Adrenal gland (tissue), 12 donors: ENCODE measurements around the gene NSUN4. TPM values are rescaled to one million over a fixed set of nuclear protein-coding genes. Genes with fewer than 3 reads are reported as not detected.

Experiments used
- DNase-seq, 7 donors: peaks; one replicate each; pipeline ENCODE4 v3.0.0-alpha.2; 2019 to 2020
- H3K27ac ChIP-seq, 5 donors: fragments of 200-600 bp; sonication (generic) in 4 of 5; 1 replicate in 3 of 5; 2 replicates in 2 of 5; pipeline versions ENCODE4 v1.5.1 to v1.8.0; 2016 to 2020; ENCODE audit warnings: mild to moderate bottlenecking in 1 of 5
- H3K27me3 ChIP-seq: fragments of 200-600 bp; 2 replicates; pipeline ENCODE4 v1.8.0; 2021
- H3K36me3 ChIP-seq, 2 donors: fragments of 200-600 bp; replicated peaks in 1 of 2; 1 replicate in 1 of 2; 2 replicates in 1 of 2; pipeline versions ENCODE4 v1.5.1 to v1.8.0; 2018 to 2022
- H3K4me1 ChIP-seq, 2 donors: fragments of 200-600 bp; replicated peaks in 1 of 2; 1 replicate in 1 of 2; 2 replicates in 1 of 2; pipeline versions ENCODE4 v1.5.1 to v1.8.0; 2018 to 2021
- H3K4me3 ChIP-seq, 4 donors: fragments of 200-600 bp; sonication (generic) in 3 of 4; one replicate each; pipeline ENCODE4 v1.5.1; 2016 to 2018
- H3K9me3 ChIP-seq, 3 donors: fragments of 200-600 bp; sonication (generic) in 1 of 3; replicated peaks in 1 of 3; 1 replicate in 2 of 3; 2 replicates in 1 of 3; pipeline versions ENCODE4 v1.5.1 to v1.8.0; 2016 to 2021
- POLR2A ChIP-seq, 2 donors: fragments of 450-650 bp; IDR thresholded peaks; one replicate each; pipeline ENCODE4 v1.6.1; 2017; ENCODE audit warnings: antibody characterized with exemption in 2 of 2, mild to moderate bottlenecking in 2 of 2, moderate library complexity in 1 of 2
- WGBS, 4 donors: extraction: QIAGEN DNeasy Blood & Tissue Kit in 2 of 4; methylation state at CpG; one replicate each; pipeline versions ENCODE4 v1.1.5 to v1.1.7; 2013 to 2017; 5-methylcytosine and 5-hydroxymethylcytosine counted together
- intact Hi-C, 2 donors: fragments of 100-400 bp; cut with DNase I; formaldehyde crosslinking; loops; one replicate each; pipeline versions ENCODE4 v1.14.1 to v1.15.0; 2022 to 2023
- polyA plus RNA-seq, 3 donors: library from polyadenylated mRNA; stranded (reverse); fragments of 200-250 nt in 2 of 3; fragments of 350-450 nt in 1 of 3; fragmentation: Illumina TruSeq in 1 of 3; extraction: RNeasy Lipid Tissue Mini Kit (QIAGEN cat#74804) in 1 of 3; gene quantifications; one replicate each; pipeline ENCODE4 v1.2.3, GENCODE V29; 2013 to 2014
- total RNA-seq, 9 donors: library from RNA; depleted of rRNA in 4 of 9; stranded (reverse); fragments of >200 nt in 4 of 9; fragments of 120-200 nt in 1 of 9; fragmentation: NEBNext Ultra II Directional in 1 of 9; extraction: Animal tissue kit (Norgen Biotek cat#: 25700) in 1 of 9; gene quantifications; one replicate each; pipeline versions ENCODE4 v1.1.0 to v1.2.4, GENCODE V29; 2013 to 2023
- TF ChIP-seq, protein P1 (sequence below), 6 experiments: fragments of 450-650 bp in 4 of 6; fragments of 200-600 bp in 2 of 6; sonication (generic) in 1 of 6; IDR thresholded peaks; 1 replicate in 5 of 6; 2 replicates in 1 of 6; pipeline versions ENCODE4 v1.5.1 to v1.8.0; 2016 to 2021; ENCODE audit warnings: antibody characterized with exemption in 6 of 6, mild to moderate bottlenecking in 2 of 6, moderate library complexity in 1 of 6
- donor health status: healthy with polysubstance abuse.
- donor health status: Bipolar disorder and iron deficiency.
- donor health status: DM: yes; HTN: yes; CAD: no.
- donor health status: DM: no; HTN: no; CAD: no.
- donor health status: DM: no; HTN: no; CAD: no.
- donor health status: DM: yes; HTN: yes; CAD: no.

Gene NSUN4
- total and polyA plus RNA-seq, 12 donors: 13.8 to 46.1 (median 37.2) TPM

DNA sequence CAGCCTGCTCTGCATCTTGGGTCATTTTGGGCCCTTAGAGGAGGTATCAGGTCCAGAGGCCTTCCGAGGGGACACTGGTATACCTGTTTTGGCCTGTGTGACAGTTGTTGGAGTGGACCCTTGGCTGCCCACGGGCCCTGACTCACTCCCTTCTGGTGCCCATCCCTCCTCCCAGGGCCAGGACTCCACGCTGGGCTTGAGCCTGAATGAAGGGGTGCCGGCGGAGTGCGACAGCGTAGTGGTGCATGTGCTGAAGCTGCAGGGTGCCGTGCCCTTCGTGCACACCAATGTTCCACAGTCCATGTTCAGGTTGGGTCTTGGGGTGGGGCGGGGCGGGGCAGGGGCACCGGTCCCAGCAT, 64.6 kb downstream of the NSUN4 start:
- TF ChIP-seq, protein P1, sequence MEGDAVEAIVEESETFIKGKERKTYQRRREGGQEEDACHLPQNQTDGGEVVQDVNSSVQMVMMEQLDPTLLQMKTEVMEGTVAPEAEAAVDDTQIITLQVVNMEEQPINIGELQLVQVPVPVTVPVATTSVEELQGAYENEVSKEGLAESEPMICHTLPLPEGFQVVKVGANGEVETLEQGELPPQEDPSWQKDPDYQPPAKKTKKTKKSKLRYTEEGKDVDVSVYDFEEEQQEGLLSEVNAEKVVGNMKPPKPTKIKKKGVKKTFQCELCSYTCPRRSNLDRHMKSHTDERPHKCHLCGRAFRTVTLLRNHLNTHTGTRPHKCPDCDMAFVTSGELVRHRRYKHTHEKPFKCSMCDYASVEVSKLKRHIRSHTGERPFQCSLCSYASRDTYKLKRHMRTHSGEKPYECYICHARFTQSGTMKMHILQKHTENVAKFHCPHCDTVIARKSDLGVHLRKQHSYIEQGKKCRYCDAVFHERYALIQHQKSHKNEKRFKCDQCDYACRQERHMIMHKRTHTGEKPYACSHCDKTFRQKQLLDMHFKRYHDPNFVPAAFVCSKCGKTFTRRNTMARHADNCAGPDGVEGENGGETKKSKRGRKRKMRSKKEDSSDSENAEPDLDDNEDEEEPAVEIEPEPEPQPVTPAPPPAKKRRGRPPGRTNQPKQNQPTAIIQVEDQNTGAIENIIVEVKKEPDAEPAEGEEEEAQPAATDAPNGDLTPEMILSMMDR (IDR thresholded peaks at IDR 0.05): no peak
- TF ChIP-seq POLR2A (IDR thresholded peaks at IDR 0.05): no peak
- Histone ChIP-seq H3K4me1 (peaks cover 15 to 25% of the 10 kb centered on the region in 2 donors), H3K4me3 (no peak overlapping the region), H3K27ac (no peak overlapping the region), H3K27me3 (no peaks in the 10 kb centered on the region), H3K9me3 (no peaks in the 10 kb centered on the region), H3K36me3 (no peaks in the 10 kb centered on the region)
- 89 to 100% (median 94%) methylated on average over 1 to 12 of the region's 12 CpGs for WGBS, 4 donors
- intact Hi-C loops: loop anchor here (5.0 kb wide), 2 partner anchors 122 to 127 kb away; no protein-coding TSS in a partner anchor
- no peak for DNase-seq

DNA sequence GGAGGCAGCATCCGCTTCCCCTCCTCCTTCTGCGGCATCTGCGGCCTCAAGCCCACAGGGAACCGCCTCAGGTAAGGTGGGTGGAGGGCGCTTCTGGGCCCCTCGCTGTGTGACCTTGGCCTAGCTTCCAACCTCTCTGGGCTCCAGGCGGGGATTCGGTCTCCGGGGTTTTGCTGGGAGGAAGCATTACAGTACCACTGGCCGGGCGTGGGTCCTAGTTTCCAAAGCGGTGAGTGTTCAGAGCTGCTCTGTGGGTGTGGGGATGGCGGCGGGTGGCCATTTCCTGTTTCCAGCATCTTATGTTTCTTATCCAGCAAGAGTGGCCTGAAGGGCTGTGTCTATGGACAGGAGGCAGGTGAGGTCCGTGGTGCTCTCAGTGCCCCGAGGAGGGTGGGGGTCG, 65.1 kb downstream of the NSUN4 start:
- DNase-seq: no peak
- no peak overlapping the region for H3K4me3 ChIP-seq
- H3K27ac ChIP-seq: no peak overlapping the region
- H3K9me3 ChIP-seq: no peaks in the 10 kb centered on the region
- no peaks in the 10 kb centered on the region for H3K27me3 ChIP-seq
- intact Hi-C loops: loop anchor here (2.0 to 5.0 kb wide), 3 partner anchors 71 to 127 kb away; no protein-coding TSS in a partner anchor
- TF ChIP-seq POLR2A (IDR thresholded peaks at IDR 0.05): no peak
- TF ChIP-seq, protein P1 (IDR thresholded peaks at IDR 0.05): no peak
- no peaks in the 10 kb centered on the region for H3K36me3 ChIP-seq
- peaks cover 15 to 30% of the 10 kb centered on the region in 2 donors for H3K4me1 ChIP-seq
- 58 to 69% (median 67%) methylated on average over 4 to 17 of the region's 17 CpGs for WGBS, 4 donors

DNA sequence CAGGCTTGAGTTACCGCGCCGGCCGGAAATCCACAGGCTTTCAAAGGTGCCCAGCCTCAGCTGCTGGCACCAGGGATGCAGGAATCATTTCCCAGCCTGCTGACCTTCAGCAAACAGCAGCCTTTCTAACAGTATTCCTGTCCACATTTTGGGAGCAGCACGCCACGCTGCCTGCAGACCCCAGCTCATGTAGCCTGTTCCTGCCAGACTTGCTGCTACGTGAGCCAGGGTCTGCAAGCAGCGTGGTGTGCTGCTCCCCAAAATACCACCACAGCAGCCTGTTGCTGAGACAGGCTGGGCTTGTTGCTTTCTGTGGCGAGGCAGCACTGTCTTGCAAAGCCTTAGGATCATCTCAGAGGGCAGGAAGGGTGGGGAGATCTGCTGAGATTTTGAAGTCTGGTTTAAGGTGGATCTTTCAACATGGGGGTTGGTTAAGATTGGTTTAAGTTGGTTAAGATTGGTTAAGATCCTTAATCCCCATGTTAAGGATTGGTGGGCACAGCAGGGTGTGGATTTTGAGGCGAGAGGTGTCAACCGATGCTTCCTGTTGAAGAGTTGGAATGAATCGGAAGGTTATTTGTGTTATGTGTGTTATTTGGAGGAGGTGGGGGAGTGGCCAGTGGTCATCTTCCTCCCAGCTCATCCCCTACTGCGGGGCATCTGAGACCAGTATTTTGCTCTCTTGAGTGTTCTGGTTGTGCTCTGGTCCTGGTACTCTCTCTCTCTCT, 66.4 kb downstream of the NSUN4 start:
- no peaks in the 10 kb centered on the region for H3K36me3 ChIP-seq
- peak in 3 of 7 donors; percentile 29 to 50 (median 42) for DNase-seq
- no peaks in the 10 kb centered on the region for H3K27me3 ChIP-seq
- no peaks in the 10 kb centered on the region for H3K9me3 ChIP-seq
- peak overlapping the region in 2 of 5 donors; percentile 46 to 81 for H3K27ac ChIP-seq
- intact Hi-C loops: loop anchor here (2.0 to 5.0 kb wide), 3 partner anchors 70 to 125 kb away; no protein-coding TSS in a partner anchor
- H3K4me3 ChIP-seq: peak overlapping the region in 1 of 4 donors; percentile 33
- TF ChIP-seq, protein P1 (IDR thresholded peaks at IDR 0.05): no peak
- no peak for TF ChIP-seq POLR2A (IDR thresholded peaks at IDR 0.05)
- WGBS, 4 donors: 51 to 67% (median 62%) methylated on average over 8 to 13 of the region's 13 CpGs
- H3K4me1 ChIP-seq: peaks cover 12 to 28% of the 10 kb centered on the region in 2 donors

DNA sequence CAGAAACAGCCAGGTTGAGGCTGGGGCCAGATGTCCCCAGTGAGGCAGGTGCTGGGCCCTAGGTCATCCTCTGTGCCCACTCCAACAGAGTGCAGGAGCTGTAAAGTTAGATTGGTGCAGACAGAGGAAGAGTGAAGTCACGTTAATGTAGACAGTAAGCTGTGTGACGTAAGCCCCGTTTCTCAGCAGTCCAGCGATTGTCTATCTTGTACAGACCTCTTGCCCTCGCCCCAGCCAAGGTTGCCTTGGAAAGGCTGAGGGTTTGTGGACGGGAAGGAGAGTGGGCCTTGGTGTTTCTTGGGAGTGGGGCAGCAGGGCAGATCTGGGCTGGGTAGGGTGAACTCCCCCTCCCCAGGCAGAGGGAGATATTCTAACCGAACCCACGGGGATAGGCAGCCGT, 67.0 kb downstream of the NSUN4 start:
- Histone ChIP-seq H3K4me3 (no peak overlapping the region), H3K27ac (no peak overlapping the region), H3K27me3 (no peaks in the 10 kb centered on the region), H3K9me3 (no peaks in the 10 kb centered on the region), H3K36me3 (no peaks in the 10 kb centered on the region), H3K4me1 (peaks cover 8 to 28% of the 10 kb centered on the region in 2 donors)
- intact Hi-C loops: loop anchor here (2.0 to 5.0 kb wide), 3 partner anchors 69 to 125 kb away; no protein-coding TSS in a partner anchor
- TF ChIP-seq, protein P1 (IDR thresholded peaks at IDR 0.05): no peak
- no peak for TF ChIP-seq POLR2A (IDR thresholded peaks at IDR 0.05)
- DNase-seq: no peak
- 91 to 95% (median 94%) methylated on average over 9 of the region's 9 CpGs for WGBS, 4 donors
